Vagina (tissue), 2 donors: ENCODE results near the gene RNASEH2B. TPM values are rescaled to one million over a fixed set of nuclear protein-coding genes. Genes with fewer than 3 reads are reported as not detected.

ENCODE experiments used
- DNase-seq, 2 donors: peaks; one replicate each; pipeline ENCODE4 v3.0.0-alpha.2; 2017; ENCODE audit errors: extremely low spot score in 2 of 2
- H3K27ac ChIP-seq: fragments of 200-600 bp; sonication (generic); one replicate; pipeline ENCODE4 v1.5.1; 2019
- H3K27me3 ChIP-seq: fragments of 200-600 bp; sonication (generic); one replicate; pipeline ENCODE4 v1.5.1; 2019
- H3K36me3 ChIP-seq, 2 donors: fragments of 200-600 bp; sonication (generic); one replicate each; pipeline ENCODE4 v1.5.1; 2017 to 2019
- H3K4me1 ChIP-seq: fragments of 200-600 bp; sonication (generic); one replicate; pipeline ENCODE4 v1.5.1; 2019
- H3K4me3 ChIP-seq, 2 donors: fragments of 200-600 bp; sonication (generic); 1 replicate in 1 of 2; 2 replicates in 1 of 2; pipeline ENCODE4 v1.5.1; 2016 to 2019
- H3K9me3 ChIP-seq: fragments of 200-600 bp; sonication (generic); one replicate; pipeline ENCODE4 v1.5.1; 2019
- POLR2A ChIP-seq, 2 donors: fragments of 450-650 bp; IDR thresholded peaks; one replicate each; pipeline ENCODE4 v1.6.1; 2017; ENCODE audit warnings: antibody characterized with exemption in 2 of 2, mild to moderate bottlenecking in 2 of 2, moderate library complexity in 2 of 2
- POLR2AphosphoS5 ChIP-seq, 2 donors: sonication (generic); formaldehyde crosslinking; IDR thresholded peaks; one replicate each; pipeline ENCODE4 v1.9.0; 2017; ENCODE audit warnings: antibody characterized with exemption in 2 of 2, mild to moderate bottlenecking in 2 of 2, low read depth in 1 of 2; ENCODE audit not compliant: insufficient read depth in 1 of 2
- intact Hi-C: fragments of 100-400 bp; cut with DNase I; formaldehyde crosslinking; loops from one replicate; pipeline ENCODE4 v1.15.1; 2023
- total RNA-seq: library from RNA; depleted of rRNA; stranded (reverse); fragments of >200 nt; gene quantifications from one replicate; pipeline ENCODE4 v1.2.3, GENCODE V29; 2016
- TF ChIP-seq, protein P1 (sequence below), 3 experiments: fragments of 450-650 bp in 2 of 3; fragments of 200-600 bp in 1 of 3; sonication (generic) in 1 of 3; IDR thresholded peaks; one replicate each; pipeline ENCODE4 v1.5.1; 2017 to 2019; ENCODE audit warnings: antibody characterized with exemption in 3 of 3, mild to moderate bottlenecking in 2 of 3, moderate library complexity in 2 of 3

Gene RNASEH2B
- 72.9 TPM for total RNA-seq

DNA sequence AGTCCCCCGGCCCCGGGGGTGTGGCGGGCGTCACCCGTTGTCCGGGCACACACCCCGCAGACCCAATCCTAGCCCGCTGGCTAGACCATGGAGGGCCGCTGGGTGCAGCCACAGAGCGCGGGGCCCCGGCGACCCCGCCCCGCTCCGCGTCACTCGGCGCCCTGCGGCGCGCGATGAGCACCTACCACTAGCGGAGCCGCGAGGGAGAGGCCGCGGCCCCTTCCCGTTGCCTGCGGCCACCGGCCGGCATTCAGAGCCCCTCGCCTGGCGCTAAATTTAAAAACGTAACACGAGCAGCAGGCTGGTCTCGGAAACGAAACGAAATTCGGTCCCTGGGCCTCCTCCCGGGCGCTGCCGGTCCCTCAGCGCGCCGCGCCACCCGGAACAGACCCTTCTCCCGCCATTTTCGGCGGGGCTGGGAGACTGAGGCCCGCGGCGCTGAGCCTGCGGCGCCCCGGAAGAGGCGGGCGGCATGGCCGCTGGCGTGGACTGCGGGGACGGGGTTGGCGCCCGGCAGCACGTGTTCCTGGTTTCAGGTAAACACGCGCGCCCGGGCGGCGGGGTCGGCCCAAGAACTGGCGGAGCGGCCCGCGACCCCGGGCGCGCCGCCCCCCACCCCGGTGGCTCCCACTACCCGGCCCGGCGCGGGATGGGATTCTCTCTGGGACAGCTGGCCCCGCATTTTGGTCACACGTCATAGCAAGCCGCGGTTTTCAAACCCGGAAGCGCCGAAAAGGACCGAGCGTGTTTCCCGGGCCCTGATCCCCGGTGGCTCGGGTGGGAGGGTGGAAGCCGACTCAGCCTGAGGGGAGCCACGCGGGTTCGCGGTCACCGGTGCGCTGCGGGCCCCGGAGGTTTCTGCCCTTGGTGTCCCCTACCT is at the start of gene RNASEH2B:
Gene RNASEH2B (plus strand): TSS at position 187 of the 880 bp plus-strand sequence. CDS start 286 bp downstream, at position 473.
- DNase-seq, result no peak
- peak within 1 kb of the TSS; percentile 64 to 74 for H3K4me3 ChIP-seq
- intact Hi-C loops, result loop anchor here (5.0 to 10.0 kb wide), 2 partner anchors 105 to 828 kb away; no protein-coding TSS in a partner anchor
- H3K27ac ChIP-seq, result peak within 1 kb of the TSS; percentile 89
- no peaks in the 10 kb centered on the region for H3K27me3 ChIP-seq
- no peaks in the 10 kb centered on the region for H3K36me3 ChIP-seq
- no peaks in the 10 kb centered on the region for H3K9me3 ChIP-seq
- TF ChIP-seq POLR2AphosphoS5 (IDR thresholded peaks at IDR 0.05; ENCODE audit: insufficient read depth in 1 of 2, low read depth in 1 of 2) (peak in 1 of 2 donors; percentile 65), POLR2A (IDR thresholded peaks at IDR 0.05) (peak in 1 of 2 donors; percentile 18)
- TF ChIP-seq, protein P1, sequence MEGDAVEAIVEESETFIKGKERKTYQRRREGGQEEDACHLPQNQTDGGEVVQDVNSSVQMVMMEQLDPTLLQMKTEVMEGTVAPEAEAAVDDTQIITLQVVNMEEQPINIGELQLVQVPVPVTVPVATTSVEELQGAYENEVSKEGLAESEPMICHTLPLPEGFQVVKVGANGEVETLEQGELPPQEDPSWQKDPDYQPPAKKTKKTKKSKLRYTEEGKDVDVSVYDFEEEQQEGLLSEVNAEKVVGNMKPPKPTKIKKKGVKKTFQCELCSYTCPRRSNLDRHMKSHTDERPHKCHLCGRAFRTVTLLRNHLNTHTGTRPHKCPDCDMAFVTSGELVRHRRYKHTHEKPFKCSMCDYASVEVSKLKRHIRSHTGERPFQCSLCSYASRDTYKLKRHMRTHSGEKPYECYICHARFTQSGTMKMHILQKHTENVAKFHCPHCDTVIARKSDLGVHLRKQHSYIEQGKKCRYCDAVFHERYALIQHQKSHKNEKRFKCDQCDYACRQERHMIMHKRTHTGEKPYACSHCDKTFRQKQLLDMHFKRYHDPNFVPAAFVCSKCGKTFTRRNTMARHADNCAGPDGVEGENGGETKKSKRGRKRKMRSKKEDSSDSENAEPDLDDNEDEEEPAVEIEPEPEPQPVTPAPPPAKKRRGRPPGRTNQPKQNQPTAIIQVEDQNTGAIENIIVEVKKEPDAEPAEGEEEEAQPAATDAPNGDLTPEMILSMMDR (IDR thresholded peaks at IDR 0.05), result no peak
- peaks cover 28% of the 10 kb centered on the region for H3K4me1 ChIP-seq

DNA sequence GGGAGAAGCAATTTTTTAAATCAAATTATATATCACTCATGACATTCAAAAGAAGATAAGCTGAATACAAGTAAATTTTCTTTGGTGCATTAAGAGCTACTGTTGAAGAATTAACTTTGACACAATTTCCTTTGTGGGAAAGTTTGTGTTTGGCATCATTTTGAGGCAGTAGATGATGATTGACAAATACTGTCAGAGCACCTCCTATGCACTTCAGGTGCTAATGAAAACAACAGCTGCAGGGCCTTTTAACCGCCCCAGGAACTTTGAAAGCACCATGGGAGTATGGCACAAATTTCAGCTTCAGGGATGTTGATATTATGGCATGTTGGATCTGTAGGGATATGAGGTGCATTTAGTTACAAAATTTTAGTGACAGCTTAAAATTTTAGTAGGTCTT is 45.1 kb upstream of the RNASEH2B start:
- H3K4me3 ChIP-seq, result no peak overlapping the region
- no peak for DNase-seq
- intact Hi-C loops, result no loop called here
- H3K4me1 ChIP-seq, result no peaks in the 10 kb centered on the region
- H3K9me3 ChIP-seq, result no peaks in the 10 kb centered on the region
- H3K27ac ChIP-seq, result no peak overlapping the region
- H3K36me3 ChIP-seq, result no peaks in the 10 kb centered on the region
- no peaks in the 10 kb centered on the region for H3K27me3 ChIP-seq
- no peak for TF ChIP-seq POLR2AphosphoS5 (IDR thresholded peaks at IDR 0.05; ENCODE audit: insufficient read depth in 1 of 2, low read depth in 1 of 2)
- TF ChIP-seq POLR2A (IDR thresholded peaks at IDR 0.05), result no peak
- TF ChIP-seq, protein P1 (IDR thresholded peaks at IDR 0.05), result no peak

- H3K27me3 ChIP-seq, result no peaks in the 10 kb centered on the region
- intact Hi-C loops, result no loop called here
- no peaks in the 10 kb centered on the region for H3K36me3 ChIP-seq
- H3K4me1 ChIP-seq, result no peaks in the 10 kb centered on the region
- no peak overlapping the region for H3K27ac ChIP-seq
- DNase-seq, result no peak
- H3K4me3 ChIP-seq, result no peak overlapping the region
- TF ChIP-seq, protein P1 (IDR thresholded peaks at IDR 0.05), result no peak
- no peak for TF ChIP-seq POLR2A (IDR thresholded peaks at IDR 0.05)
- no peak for TF ChIP-seq POLR2AphosphoS5 (IDR thresholded peaks at IDR 0.05; ENCODE audit: insufficient read depth in 1 of 2, low read depth in 1 of 2)
- H3K9me3 ChIP-seq, result no peaks in the 10 kb centered on the region
These were observed 42.6 kb upstream of the RNASEH2B start for GRCh38 chr13:50866817-50867636.

- Histone ChIP-seq H3K27ac (no peak overlapping the region), H3K27me3 (no peaks in the 10 kb centered on the region), H3K4me3 (no peak overlapping the region), H3K4me1 (no peaks in the 10 kb centered on the region), H3K36me3 (no peaks in the 10 kb centered on the region), H3K9me3 (no peaks in the 10 kb centered on the region)
- no peak for DNase-seq
- no peak for TF ChIP-seq POLR2AphosphoS5 (IDR thresholded peaks at IDR 0.05; ENCODE audit: insufficient read depth in 1 of 2, low read depth in 1 of 2)
- TF ChIP-seq POLR2A (IDR thresholded peaks at IDR 0.05), result no peak
- TF ChIP-seq, protein P1 (IDR thresholded peaks at IDR 0.05), result no peak
- intact Hi-C loops, result no loop called here
These were observed 42.0 kb upstream of the RNASEH2B start for GRCh38 chr13:50867637-50867945.
